Erythroblast (primary cell): ENCODE measurements around the gene SLC9A1.
"Not testable (repeated sequence)": the region's sequence is repeated elsewhere in the genome, so short reads cannot be mapped to it uniquely, and the experiment has no call there.

Experiments used
- DNase-seq, 2 experiments: peaks; one replicate each; lab custom pipeline; 2025; lab: John Stamatoyannopoulos, UW
- GATA1 ChIP-seq: IDR thresholded peaks from 2 replicates; pipeline ENCODE4 v1.6.1; 2011; ENCODE audit warnings: low read depth, mild to moderate bottlenecking, control low read depth, low read length, moderate library complexity
- POLR2A ChIP-seq: IDR thresholded peaks from 2 replicates; pipeline ENCODE4 v1.6.1; 2011; ENCODE audit warnings: mild to moderate bottlenecking, low read length

The SLC9A1 gene

GRCh38 chr1:27154991-27155781, at the start of gene SLC9A1:
TSS of gene SLC9A1 (minus strand) at chr1:27155125. CDS start at chr1:27154334, 791 bp downstream.
- peak; percentile 96 to 97 for DNase-seq
- peak; percentile 99 for TF ChIP-seq POLR2A
- TF ChIP-seq GATA1 = no peak

- no peak for DNase-seq
- TF ChIP-seq GATA1 = no peak
- TF ChIP-seq POLR2A = no peak
Measured at GRCh38 chr1:27203946-27204345, 49.0 kb upstream of the SLC9A1 start.

GRCh38 chr1:27201295-27201694, 46.4 kb upstream of the SLC9A1 start:
- DNase-seq = no peak
- TF ChIP-seq POLR2A (no peak), GATA1 (no peak)

- TF ChIP-seq GATA1 (no peak), POLR2A (no peak)
- DNase-seq = no peak
Measured at GRCh38 chr1:27193194-27193593, 38.3 kb upstream of the SLC9A1 start.

GRCh38 chr1:27192039-27192529, 37.2 kb upstream of the SLC9A1 start:
- TF ChIP-seq POLR2A = no peak
- TF ChIP-seq GATA1 = no peak
- no peak for DNase-seq

GRCh38 chr1:27184665-27185064, 29.7 kb upstream of the SLC9A1 start:
- not testable (repeated sequence) for DNase-seq

GRCh38 chr1:27179979-27180378, 25.1 kb upstream of the SLC9A1 start:
- TF ChIP-seq POLR2A (no peak), GATA1 (no peak)
- no peak for DNase-seq

- TF ChIP-seq GATA1 = no peak
- no peak for TF ChIP-seq POLR2A
- DNase-seq = no peak
Measured at GRCh38 chr1:27179379-27179778, 24.5 kb upstream of the SLC9A1 start.

GRCh38 chr1:27176954-27177353, 22.0 kb upstream of the SLC9A1 start:
- TF ChIP-seq POLR2A = no peak
- no peak for TF ChIP-seq GATA1
- DNase-seq = no peak

- TF ChIP-seq POLR2A (no peak), GATA1 (no peak)
Measured at GRCh38 chr1:27176323-27176722, 21.4 kb upstream of the SLC9A1 start.

GRCh38 chr1:27172992-27173391, 18.1 kb upstream of the SLC9A1 start:
- DNase-seq = not testable (repeated sequence)

More at GRCh38 chr1:27176323-27176722, 21.4 kb upstream of the SLC9A1 start:
- DNase-seq = no peak

- DNase-seq = no peak
- no peak for TF ChIP-seq POLR2A
- TF ChIP-seq GATA1 = no peak
Measured at GRCh38 chr1:27166929-27167328, 12.0 kb upstream of the SLC9A1 start.

- DNase-seq = no peak
- TF ChIP-seq POLR2A (no peak), GATA1 (no peak)
Measured at GRCh38 chr1:27166351-27166802, 11.5 kb upstream of the SLC9A1 start.

- DNase-seq = no peak
- no peak for TF ChIP-seq POLR2A
- no peak for TF ChIP-seq GATA1
Measured at GRCh38 chr1:27163093-27163492, 8.2 kb upstream of the SLC9A1 start.

GRCh38 chr1:27162090-27162489, 7.2 kb upstream of the SLC9A1 start:
- TF ChIP-seq POLR2A (no peak), GATA1 (no peak)
- DNase-seq = no peak
